Fibroblast of mammary gland (primary cell): Measurements from ENCODE around the gene DES.
"Not testable (repeated sequence)": the region's sequence is repeated elsewhere in the genome, so short reads cannot be mapped to it uniquely, and the experiment has no call there.

Experiments
- DNase-seq: peaks from one replicate; pipeline ENCODE4 v3.0.0-alpha.2; 2010; ENCODE audit warnings: low read depth
- H3K4me3 ChIP-seq: 2 replicates; pipeline ENCODE4 v1.5.1; 2011; ENCODE audit warnings: low read depth, mild to moderate bottlenecking, low read length, moderate library complexity; ENCODE audit not compliant: control insufficient read depth
- CTCF ChIP-seq: conservative IDR thresholded peaks from 2 replicates; pipeline ENCODE4 v1.5.1; 2011; ENCODE audit warnings: low read depth, low read length, inconsistent platforms; ENCODE audit not compliant: control insufficient read depth, insufficient read depth

Gene DES

GRCh38 chr2:219388907-219389156 is 29.3 kb upstream of the DES start:
- DNase-seq: no peak
- peak overlapping the region; percentile 37 for H3K4me3 ChIP-seq
- TF ChIP-seq CTCF: no peak

- DNase-seq: no peak
- no peak for TF ChIP-seq CTCF
- H3K4me3 ChIP-seq: no peak overlapping the region
Observed at GRCh38 chr2:219392754-219393153, 25.4 kb upstream of the DES start.

GRCh38 chr2:219395056-219395455 is 23.1 kb upstream of the DES start:
- H3K4me3 ChIP-seq, DNase-seq: not testable (repeated sequence)

GRCh38 chr2:219395609-219396008 is 22.6 kb upstream of the DES start:
- DNase-seq: no peak
- no peak for TF ChIP-seq CTCF
- no peak overlapping the region for H3K4me3 ChIP-seq

GRCh38 chr2:219396863-219397457 is 21.2 kb upstream of the DES start:
- no peak overlapping the region for H3K4me3 ChIP-seq
- TF ChIP-seq CTCF: no peak
- no peak for DNase-seq

- no peak for TF ChIP-seq CTCF
Observed at GRCh38 chr2:219398721-219399363, 19.3 kb upstream of the DES start.

GRCh38 chr2:219399716-219400478 is 18.3 kb upstream of the DES start:
- DNase-seq: no peak
- H3K4me3 ChIP-seq: no peak overlapping the region
- no peak for TF ChIP-seq CTCF

More at GRCh38 chr2:219398721-219399363, 19.3 kb upstream of the DES start:
- DNase-seq: no peak
- H3K4me3 ChIP-seq: no peak overlapping the region
